SK-N-DZ (cell line): ENCODE results near the gene MFGE8.
A peak's percentile ranks its signal among the peaks of the same experiment; 100 is the strongest.

Experiments
- DNase-seq: peaks from one replicate; pipeline ENCODE4 v3.0.0-alpha.2; 2015; ENCODE audit warnings: low spot score

Gene MFGE8

DNA sequence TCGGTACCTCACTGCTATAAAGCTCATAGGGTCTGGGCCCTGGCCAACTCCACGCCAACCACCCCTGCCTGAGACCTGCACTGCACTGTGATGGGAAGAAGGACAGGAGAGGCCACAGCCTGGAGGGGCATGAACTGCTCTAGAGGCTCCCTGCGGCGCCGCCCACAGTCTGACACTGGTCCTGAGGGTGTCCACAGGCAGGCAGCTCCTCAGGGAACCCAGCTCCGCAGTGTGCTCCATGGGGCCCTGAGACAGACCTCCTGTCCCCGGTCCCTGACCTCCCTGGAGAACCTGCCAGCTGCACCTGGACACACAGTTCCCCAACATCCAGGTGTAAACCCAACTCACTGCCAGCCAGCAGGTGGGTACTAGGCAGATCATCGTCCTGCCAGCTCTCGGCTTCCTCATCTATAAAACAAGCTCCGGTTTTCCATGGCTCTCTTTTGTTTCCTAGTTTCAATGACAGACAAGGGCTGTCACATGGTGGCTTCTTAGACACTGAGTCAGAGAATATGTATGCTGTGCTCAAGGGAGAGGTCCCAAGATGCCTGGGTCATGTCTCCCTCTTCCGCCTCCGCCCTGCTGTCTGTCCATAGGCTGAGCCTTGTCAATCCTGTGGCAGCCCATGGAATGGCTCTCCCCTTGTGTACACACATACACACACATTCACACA, 12.7 kb downstream of the MFGE8 start:
- DNase-seq = no peak

DNA sequence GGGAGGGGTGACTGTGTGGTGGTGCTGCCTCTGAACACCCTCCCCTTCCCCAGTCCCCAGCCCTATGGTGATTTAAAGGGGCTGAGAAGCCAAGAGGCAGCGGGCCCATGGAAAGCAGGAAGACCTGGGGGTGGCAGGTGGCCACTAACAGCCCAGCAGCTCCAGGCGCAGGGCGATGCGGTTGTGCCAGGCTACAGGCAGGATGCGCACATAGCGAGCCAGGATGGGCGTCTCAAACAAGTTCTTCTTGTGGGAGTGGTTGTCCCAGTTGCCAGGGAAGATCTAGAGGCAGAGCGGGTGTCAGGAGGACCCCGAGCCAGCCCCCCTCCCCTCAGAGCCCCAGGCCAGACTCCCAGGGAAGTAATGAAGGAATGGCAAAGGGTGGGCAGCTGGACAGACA, 13.9 kb downstream of the MFGE8 start:
- DNase-seq = no peak

DNA sequence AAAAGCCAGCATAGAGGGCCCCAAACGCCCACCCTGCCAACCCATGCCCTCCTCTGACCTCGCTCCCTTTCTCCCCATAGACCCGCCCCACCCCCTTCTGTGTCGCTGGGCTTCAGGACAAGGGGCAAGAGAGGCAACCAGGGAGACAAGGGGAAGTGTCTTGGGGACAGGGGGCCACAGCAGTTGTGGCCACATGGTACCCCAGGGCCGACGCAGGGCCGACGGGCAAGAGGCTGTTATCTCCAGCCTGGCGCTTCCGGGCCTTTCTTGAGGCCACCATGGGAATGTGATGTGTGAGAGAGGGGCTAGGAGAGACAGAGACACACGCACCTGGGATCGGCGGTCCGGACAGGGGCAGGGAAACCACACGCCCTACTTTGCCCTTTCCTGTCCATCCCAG, 14.4 kb downstream of the MFGE8 start:
- no peak for DNase-seq

DNA sequence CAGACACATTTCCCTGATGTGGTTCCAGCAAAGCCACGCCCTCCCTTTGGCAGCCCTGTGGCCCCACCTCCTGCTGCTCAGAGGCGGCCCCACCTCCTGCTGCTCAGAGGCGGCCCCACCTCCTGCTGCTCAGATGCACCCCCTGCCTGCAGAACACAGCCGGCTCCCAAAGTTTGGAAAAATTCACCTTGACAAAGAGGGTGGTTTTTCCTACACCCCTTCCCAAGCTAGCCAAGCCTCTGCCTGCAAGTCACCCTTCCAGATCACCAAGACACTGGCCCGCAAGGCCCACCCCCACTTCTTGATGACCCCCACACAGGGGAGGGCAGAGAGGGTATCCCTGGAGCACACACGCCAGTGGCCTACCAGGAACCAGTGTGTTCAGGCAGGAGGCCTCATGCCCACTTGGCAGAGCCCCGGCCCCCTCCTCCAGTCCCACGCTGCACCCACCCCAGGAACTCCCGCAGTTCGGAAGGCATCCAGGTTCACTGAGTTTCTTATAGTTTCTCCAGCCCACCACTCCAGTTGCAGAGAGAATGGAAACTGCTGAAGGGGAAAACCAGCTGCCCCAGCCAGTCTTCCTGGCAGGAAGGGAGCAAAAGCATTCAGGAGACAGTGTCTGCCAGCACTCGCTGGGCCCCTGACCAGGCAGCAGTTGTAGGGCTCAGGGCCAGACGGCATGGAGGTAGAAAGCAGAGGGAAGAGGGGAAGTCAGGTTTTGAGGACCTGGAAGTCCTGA, 15.6 kb downstream of the MFGE8 start:
- DNase-seq = peak; percentile 77

DNA sequence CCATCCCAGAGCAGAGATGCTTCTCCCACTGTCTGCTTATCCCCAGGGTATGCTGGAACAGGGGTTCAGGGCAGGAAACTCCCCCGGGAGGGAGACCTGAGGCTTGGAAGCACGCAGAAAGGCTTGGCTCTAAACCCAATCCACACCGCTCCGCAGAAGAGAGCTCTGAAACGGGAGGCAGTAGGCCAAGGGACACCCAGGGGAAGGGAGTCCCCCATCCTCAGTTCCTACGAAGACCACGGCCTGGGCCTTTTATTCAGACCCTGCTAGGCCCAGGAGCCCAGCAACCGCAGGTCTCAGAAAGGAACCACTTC, 16.1 kb downstream of the MFGE8 start:
- no peak for DNase-seq

DNA sequence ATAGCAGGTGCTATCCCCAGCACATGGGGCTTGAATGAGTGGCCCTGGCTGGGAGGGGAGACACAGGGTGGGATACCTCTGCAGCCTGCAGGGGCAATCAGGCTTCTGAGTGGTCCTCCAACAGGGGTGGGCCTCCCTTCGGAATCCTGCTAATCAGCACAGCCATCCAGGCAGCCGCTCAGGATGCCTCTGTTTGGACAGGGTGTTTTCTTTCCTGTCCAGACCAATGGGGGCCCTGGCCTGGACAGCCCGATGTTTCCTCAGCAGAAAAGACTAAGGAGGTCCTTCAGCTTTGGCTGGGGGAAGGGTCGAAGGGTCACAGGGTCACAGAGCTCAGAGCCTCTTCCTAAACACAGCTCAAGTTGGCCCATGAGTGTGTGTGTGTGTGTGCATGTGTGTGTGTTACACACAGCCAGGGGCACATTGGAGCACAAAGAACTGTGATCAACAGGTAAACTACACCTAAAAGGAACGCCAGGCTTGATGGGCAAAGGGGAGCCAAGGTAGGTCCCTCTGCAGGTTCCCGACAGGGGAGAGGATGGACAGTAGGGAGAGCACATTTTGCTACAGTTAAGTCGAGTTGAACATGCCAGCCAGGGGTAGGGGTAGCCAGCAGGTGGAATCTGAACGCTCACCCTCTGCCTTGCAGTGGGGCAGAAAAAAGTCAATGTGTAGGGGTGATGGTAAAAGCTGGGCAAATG, 16.7 kb downstream of the MFGE8 start:
- DNase-seq = no peak

DNA sequence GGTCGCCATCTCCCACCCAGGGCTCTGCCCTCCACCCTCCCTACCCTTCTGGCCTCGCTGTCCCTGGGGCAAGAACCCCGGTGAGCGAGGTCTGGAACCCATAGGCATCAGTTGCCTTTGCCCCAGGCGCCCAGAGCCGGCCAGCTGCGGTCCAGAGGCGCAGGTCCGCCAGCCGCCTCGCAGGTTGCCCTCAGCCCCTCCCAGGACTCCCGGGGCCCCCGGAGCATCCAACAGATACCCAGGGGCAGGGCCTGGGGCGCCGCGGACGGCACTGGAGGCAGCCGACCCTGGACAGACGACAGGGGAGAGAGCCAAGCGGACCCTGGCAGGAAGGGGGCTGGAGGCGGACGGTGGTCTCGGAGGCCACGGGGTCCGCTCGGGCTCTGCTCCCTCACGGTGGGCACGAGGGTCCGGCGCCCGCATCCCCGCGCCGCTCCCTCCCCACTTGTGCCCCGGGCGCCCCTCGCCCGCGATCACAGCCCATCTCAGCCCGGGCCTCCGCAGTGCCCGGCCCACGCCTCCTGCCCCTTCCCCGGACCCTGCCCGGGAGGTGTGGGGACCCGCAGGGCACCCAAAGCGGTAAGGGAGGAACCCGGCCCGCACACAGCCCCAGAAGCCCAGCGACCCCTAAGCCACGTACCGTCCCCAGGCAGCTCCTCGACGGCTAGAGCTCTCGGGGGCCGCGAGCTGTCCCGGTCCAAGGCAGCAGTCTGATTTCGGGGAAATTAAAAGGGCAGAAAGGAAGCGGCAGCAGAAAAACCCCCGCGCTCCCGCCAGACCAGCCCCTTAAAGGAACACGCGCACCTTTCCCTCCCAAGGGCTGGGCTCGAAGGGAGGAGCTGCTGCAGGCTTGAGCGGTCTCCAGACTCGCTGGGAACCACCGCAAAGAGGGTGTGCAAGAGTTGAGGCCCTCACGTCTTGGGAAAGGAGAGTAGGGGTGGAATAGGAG, 18.1 kb downstream of the MFGE8 start, which contains the start of gene HAPLN3:
Gene HAPLN3, minus strand, starts transcription at position 726 of the 949 bp plus-strand sequence. CDS start 8,246 bp downstream, outside the sequence.
- DNase-seq = no peak

DNA sequence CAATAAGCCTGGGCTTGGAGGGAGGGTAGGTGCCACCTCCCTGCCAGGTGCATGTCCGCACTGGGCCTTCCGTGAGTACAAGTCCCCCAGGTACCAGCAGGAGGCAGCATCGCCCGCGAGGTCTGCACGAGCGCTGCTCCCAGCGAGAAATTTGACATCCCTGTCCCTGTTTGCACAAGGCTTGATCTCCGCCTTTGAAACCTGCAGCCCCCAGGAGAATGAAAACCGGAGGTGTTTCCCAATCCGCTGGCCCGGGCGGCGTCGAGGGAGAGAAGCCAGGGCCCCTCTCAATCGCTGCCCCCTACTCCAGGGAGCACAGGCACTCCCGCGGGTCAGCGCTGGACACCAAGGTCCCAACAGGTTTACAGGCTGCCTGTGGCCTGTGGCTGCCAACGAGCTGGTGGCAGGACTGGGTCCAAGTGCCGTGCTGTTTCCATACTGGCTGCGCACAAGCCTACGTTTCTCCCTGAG, 18.8 kb downstream of the MFGE8 start:
- DNase-seq = no peak

DNA sequence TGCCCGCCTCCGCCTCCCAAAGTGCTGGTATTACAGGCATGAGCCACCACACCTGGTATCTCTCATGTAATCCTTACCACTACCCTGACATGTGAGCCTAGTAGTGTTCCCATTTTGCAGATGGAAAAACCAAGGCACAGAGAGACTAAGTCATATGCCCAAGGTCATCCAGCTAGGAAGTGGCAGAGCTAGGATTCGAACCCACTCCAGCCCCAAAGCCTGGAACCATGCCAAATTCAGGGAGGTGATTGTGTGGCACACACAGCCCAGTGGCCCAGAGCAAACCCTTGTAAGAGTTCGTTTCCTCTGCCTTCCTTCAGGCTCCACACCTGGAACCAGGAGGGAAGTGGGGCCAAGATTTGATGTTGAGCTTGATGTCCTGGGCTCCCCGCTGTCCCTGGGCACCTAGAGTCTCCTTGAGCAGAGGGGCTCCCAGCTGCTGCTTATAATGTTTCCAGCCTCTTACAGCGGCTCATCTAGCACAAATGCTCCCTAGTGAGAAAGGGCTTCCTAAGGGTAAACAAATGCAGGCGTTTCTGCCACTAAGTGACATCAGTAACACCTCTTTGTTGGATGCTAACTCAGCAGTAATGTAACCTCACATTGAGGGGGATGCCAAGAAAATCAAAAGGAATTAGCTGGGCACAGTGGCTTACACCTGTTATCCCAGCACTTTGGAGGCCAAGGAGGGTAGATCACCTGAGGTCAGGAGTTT, 21.5 kb downstream of the MFGE8 start:
- DNase-seq = no peak

DNA sequence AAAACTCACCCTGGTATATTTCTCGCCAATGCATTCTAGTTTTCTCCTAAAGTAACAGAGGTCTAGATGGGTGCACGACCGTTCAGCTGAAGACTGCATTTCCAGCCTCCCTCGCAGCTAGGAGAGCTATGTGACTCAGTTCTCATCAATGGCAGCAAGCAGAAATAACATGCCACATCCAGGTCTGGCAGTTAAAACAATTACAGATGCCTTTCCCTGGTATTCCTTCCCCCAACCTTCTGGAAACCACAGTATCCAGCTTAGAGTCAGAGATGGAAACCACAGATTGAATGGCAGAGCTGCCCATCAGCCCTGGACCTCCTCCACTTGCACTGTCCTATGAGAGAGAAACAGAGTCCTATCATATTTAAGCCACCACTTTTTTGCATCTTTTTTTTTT, 22.7 kb downstream of the MFGE8 start:
- no peak for DNase-seq

DNA sequence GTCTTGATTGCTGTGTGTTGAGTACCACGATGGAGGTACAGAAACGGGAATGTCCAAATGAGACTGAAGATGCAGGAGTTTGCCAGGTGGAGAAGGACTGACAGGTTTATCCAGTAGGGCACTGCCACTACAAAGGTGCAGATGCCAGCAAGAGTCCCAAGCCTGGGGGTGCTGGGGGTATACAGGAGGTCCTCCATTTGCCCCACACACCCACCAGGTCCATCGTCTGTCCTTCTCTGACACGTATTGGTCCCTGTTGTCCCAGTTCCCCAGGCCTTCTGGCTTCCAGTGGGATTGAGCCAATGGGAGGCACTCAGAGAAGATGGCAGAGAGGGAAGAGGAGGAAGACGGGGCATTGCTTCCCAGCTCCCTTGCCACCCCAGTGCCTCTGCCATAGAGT, 24.5 kb downstream of the MFGE8 start:
- DNase-seq = no peak

DNA sequence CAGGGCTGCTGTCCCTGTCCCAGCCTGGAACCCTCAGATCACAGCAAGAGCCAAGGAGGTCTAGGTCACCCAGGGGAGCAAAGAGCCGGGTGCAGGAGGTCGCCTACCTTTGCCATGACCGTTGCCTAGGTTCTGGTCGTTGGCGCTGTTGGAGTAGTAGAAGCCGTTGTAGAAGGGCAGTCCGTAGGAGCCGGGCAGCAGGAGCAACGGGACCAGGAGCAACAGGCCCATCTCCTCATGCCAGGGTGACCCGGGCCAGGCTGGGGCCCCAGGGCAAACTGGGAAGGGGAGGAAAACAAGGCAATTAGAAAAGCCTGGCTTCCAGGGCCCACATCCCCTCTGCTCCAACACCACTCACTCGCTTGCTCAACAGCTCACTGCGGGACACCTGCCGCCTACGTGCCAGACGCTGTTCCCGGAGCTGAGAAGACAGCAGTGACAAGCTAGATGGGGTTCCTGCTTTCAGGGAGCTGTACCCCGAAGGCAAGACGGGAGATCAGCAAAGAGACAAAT, 26.1 kb downstream of the MFGE8 start:
- no peak for DNase-seq

DNA sequence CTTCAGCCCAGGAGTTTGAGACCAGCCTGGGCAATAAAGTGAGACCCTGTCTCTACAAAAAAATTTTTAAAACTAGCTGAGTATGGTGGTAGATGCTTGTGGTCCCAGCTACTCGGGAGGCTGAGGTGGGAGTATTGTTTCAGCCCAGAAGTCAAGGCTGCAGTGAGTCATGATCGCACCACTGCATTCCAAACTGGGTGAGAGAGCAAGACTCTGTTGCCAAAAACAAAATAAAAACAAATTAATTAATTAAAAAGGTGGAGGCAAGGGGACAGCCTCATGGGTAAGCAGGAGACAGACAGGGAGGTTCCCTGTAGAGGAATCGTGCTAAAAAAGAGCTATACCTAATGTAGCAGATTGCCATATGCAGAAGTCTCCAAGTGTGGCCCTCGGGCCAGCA, 30.4 kb downstream of the MFGE8 start:
- DNase-seq = no peak

DNA sequence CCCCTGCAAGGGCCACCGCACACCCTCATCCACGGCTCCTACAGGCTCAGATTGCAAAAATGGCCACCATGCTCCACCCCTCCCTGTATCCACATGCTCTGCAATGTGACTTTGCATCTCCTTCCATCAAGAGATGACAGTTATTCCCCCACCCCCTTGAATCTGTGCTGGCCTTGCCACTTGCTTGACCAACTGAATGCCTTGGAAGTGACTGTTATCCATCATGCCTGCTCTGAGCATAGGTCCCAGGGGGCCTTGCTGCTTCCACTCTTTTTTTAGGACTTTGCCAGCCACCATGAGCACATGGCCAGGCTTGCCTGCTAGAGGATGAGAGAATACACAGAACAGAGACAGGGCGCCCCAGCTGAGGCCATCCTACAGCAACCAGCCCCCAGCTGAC, 31.4 kb downstream of the MFGE8 start:
- DNase-seq = no peak

DNA sequence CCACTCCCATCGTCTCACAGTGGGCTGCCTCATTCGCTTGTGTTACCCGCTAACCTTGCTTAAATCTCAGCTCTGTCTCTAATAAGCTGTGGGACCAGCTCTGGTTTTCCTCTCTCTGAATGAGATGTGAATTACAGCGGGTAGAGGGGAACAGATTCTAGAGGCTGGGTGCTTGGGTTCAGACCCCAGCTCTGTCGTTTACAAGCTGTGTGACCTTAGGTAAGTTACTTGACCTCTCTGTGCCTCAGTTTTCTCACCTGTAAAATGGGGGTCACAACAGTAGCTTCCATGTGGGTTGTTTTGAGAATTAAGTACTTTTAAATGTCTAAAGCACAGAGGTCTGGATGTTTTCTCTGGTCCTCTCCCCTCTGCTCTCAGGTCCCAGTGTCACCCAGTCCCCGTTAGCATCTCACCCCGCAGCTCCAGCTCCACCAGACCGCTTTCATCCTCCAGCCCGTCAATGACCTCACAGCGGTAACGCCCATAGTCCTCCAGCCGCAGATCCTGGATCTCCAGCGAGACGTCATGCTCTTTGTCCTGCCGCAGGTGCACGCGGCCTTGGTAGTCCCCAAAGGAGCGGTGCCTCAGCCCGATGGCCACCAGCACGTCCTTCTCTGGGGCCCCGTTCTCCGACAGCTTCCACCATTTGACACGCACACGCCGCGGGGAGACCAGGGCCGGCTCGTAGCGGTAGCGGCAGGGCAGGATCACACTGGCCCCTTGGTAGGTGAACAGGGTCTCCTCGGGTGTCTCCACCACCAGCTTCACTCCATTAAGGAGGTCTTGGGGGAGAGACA, 32.0 kb downstream of the MFGE8 start:
- DNase-seq = no peak

DNA sequence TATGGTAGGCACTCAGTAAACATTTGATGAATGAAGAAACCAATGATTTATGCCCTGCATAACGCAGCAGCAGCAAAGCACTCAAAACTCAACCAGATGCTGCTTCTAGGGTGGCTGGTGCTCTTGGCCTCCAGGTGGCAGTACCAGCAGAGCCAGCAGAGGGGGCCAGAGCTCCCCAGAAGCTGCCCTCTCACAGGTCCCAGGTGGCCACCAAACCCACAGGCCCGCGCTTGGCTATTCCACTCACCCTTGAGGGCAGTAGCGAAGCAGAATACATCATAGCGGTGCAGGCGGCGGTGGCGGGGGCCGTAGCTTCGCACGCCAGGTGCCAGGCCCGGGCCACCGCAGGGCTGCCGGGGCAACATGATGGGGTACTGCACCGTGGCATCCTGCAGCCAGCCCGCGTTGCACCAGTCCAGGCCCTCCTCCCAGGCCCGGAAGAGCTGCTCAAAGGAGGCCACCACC, 34.4 kb downstream of the MFGE8 start:
- peak; percentile 56 for DNase-seq

DNA sequence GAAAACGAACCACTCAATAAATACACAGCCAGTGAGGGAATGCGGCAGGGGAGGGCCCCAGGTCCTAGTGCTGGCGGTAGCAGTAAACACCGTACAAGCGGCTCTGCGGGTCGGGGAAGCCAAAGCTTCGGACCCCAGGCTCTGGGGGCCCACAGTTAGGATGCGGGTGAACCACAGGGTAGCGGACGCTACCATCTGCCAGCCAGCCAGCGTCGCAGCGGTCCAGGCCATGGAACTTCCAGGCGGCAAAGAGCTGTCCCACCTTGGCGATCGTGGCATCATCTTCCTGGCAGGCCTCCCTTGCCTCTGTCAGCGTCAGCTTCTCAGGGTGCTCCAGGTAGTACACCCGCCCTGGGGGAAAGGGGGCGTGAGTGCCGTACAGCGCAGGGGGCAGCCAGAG, 35.3 kb downstream of the MFGE8 start:
- no peak for DNase-seq

DNA sequence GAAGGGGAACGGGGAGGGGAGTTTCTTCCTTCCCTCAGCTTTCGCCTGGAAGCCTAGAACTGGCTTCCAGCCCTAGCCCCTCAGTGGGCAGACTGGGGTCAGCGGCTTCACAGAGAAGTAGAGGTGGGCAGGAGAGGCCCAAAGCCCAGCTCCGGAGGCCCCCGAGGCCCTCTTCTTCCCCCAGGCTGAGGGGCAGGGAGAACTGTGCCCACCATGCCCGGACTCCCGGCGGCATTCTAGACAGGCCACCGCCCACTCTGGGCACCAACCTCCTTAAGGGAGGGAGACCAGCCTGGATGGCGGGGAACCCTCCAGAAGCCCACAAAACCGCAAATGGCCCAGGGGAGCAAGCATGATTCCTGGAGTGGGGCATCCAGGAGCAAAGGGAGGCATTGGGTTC, 35.8 kb downstream of the MFGE8 start:
- no peak for DNase-seq

DNA sequence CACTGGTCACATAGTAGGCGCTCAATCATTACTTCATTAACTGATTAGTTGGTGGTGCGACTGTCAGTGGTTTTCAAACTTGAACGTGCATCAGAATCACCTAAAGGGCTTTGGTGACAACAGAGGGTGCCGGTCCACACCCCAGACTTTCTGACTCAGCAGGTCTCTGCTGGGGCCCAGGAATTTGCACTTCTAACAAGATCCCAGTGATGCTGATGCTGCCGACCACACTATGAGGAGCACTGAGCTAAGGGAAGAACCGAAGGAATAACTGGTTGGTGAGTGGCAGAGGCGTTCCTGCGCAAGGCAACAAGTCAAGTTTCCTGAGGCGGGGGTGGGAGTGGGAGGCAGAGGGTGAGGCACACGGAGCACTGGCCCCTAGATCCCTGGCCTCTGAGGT, 36.6 kb downstream of the MFGE8 start:
- DNase-seq = no peak

DNA sequence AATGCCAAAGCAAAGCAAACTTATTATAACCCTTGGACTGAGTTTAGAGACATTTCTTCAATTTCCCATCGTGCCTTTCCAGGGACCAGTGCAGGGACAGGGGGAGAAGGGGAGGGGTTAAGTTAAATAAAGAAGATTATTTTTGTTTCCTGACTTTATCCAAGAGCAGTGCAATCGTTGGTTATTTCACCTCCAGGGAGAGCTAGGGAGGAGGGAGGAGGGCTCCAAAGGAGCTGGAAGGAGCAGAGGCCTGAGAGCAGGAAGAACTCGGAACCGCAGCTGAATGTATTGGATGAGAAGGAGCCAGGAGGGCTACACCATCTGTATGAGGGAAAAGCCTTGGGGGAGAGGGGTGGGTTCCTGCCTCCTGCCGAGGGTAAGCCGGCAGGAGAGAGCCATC, 38.5 kb downstream of the MFGE8 start:
- DNase-seq = no peak
